Endothelial cell of umbilical vein (primary cell): ENCODE results near the gene NCOA7. TPM values are rescaled to one million over a fixed set of nuclear protein-coding genes. Genes with fewer than 3 reads are reported as not detected.

Source experiments
- BruUV-seq: library from RNA; stranded (reverse); fragments of 400-500 nt; replicated peaks from 2 replicates; lab custom pipeline; 2021; lab: Mats Ljungman, UMichigan
- CTCF ChIA-PET: fragments of 300-600, 350-600 bp; sonication (Branson Sonifier 250); formaldehyde crosslinking; loops from one replicate; lab custom pipeline; 2021; ENCODE audit warnings: antibody characterized with exemption, inconsistent platforms; lab: Charles Lee
- POLR2A ChIA-PET: fragments of 300-600, 350-600 bp; sonication (Branson Sonifier 250); formaldehyde crosslinking; loops from one replicate; lab custom pipeline; 2021; ENCODE audit warnings: antibody characterized with exemption, inconsistent platforms; lab: Charles Lee
- DNase-seq: peaks from one replicate; pipeline ENCODE4 v3.0.0-alpha.2; 2011; ENCODE audit warnings: low read depth, low spot score
- FAIRE-seq: peaks from 2 replicates; lab custom pipeline; 2011; peaks lifted over from hg19 to GRCh38; lab: Jason Lieb, UNC
- H2AFZ ChIP-seq: 2 replicates; pipeline ENCODE4 v1.6.0; 2012; ENCODE audit warnings: low read depth, low read length, control low read depth, inconsistent platforms
- H3K27ac ChIP-seq: 2 replicates; pipeline ENCODE4 v1.5.1; 2011; ENCODE audit warnings: low read depth, mild to moderate bottlenecking, control low read depth, low read length, moderate library complexity; ENCODE audit not compliant: insufficient read depth
- H3K27me3 ChIP-seq, 2 experiments: 2 replicates each; pipeline versions ENCODE4 v1.6.0 to v1.6.1; 2011; ENCODE audit warnings: low read length in 2 of 2, mixed read lengths in 1 of 2; ENCODE audit not compliant: control insufficient read depth in 2 of 2, insufficient read depth in 2 of 2
- H3K36me3 ChIP-seq, 2 experiments: 2 replicates in 1 of 2; 3 replicates in 1 of 2; pipeline ENCODE4 v1.5.1; 2011; ENCODE audit warnings: low read length in 2 of 2, mild to moderate bottlenecking in 1 of 2, moderate library complexity in 1 of 2; ENCODE audit not compliant: control insufficient read depth in 2 of 2, insufficient read depth in 2 of 2; ENCODE audit errors: extremely low read depth in 1 of 2
- H3K4me1 ChIP-seq: 3 replicates; pipeline ENCODE4 v1.5.1; 2011; ENCODE audit warnings: mild to moderate bottlenecking, low read length; ENCODE audit not compliant: control insufficient read depth, insufficient read depth; ENCODE audit errors: extremely low read depth
- H3K4me2 ChIP-seq: 2 replicates; pipeline ENCODE4 v1.6.1; 2011; ENCODE audit warnings: low read length, control low read depth, mixed read lengths; ENCODE audit not compliant: insufficient read depth
- H3K4me3 ChIP-seq, 3 experiments: fragments of 200-600 bp in 1 of 3; sonication (generic), shearing (Covaris generic) in 1 of 3; replicated peaks in 1 of 3; 2 replicates each; pipeline ENCODE4 v1.5.1; 2011 to 2016; ENCODE audit warnings: control low read depth in 3 of 3, low read length in 3 of 3, mild to moderate bottlenecking in 2 of 3, inconsistent platforms in 1 of 3, low read depth in 1 of 3, moderate library complexity in 1 of 3; ENCODE audit not compliant: insufficient read depth in 1 of 3
- H3K79me2 ChIP-seq: 2 replicates; pipeline ENCODE4 v1.6.0; 2012; ENCODE audit warnings: low read length, inconsistent platforms; ENCODE audit not compliant: control insufficient read depth, insufficient read depth
- H3K9ac ChIP-seq: replicated peaks from 2 replicates; pipeline ENCODE3; 2011; ENCODE audit warnings: low read length, control low read depth; ENCODE audit not compliant: insufficient read depth; ENCODE audit errors: extremely low read depth
- H3K9me1 ChIP-seq: replicated peaks from 3 replicates; pipeline ENCODE4 v1.6.0; 2011; ENCODE audit warnings: mild to moderate bottlenecking, low read length; ENCODE audit not compliant: control insufficient read depth, insufficient read depth; ENCODE audit errors: extremely low read depth
- H3K9me3 ChIP-seq: replicated peaks from 2 replicates; pipeline ENCODE4 v1.5.1; 2012; ENCODE audit warnings: low read length, inconsistent platforms; ENCODE audit not compliant: control insufficient read depth, insufficient read depth
- H4K20me1 ChIP-seq: replicated peaks from 2 replicates; pipeline ENCODE3; 2011; ENCODE audit warnings: mild to moderate bottlenecking, low read length; ENCODE audit not compliant: control insufficient read depth, insufficient read depth; ENCODE audit errors: extremely low read depth
- EZH2 ChIP-seq: IDR thresholded peaks from 2 replicates; pipeline ENCODE4 v1.6.1; 2012; ENCODE audit warnings: borderline replicate concordance, low read depth, mild to moderate bottlenecking, moderate library complexity, low read length, inconsistent platforms; ENCODE audit not compliant: severe bottlenecking
- FOS ChIP-seq: IDR thresholded peaks from 2 replicates; pipeline ENCODE4 v1.6.1; 2011; ENCODE audit warnings: mild to moderate bottlenecking, low read length, moderate library complexity, borderline replicate concordance; ENCODE audit not compliant: insufficient read depth
- GATA2 ChIP-seq: IDR thresholded peaks from 2 replicates; pipeline ENCODE4 v1.7.0; 2011; ENCODE audit warnings: low read depth, mild to moderate bottlenecking, moderate library complexity, mixed read lengths, low read length; ENCODE audit not compliant: insufficient read length, insufficient read depth
- JUN ChIP-seq: IDR thresholded peaks from 2 replicates; pipeline ENCODE4 v1.6.1; 2011; ENCODE audit warnings: borderline replicate concordance, low read depth; ENCODE audit not compliant: insufficient read length, insufficient read depth
- MYC ChIP-seq: IDR thresholded peaks from one replicate; pipeline ENCODE4 v1.6.1; 2011; ENCODE audit warnings: mild to moderate bottlenecking, low read depth, low read length
- POLR2A ChIP-seq: IDR thresholded peaks from 2 replicates; pipeline ENCODE4 v1.6.1; 2012; ENCODE audit warnings: low read depth, mild to moderate bottlenecking, control low read depth, low read length
- POLR2AphosphoS5 ChIP-seq: IDR thresholded peaks from 2 replicates; pipeline ENCODE4 v1.6.1; 2012; ENCODE audit warnings: low read depth, mild to moderate bottlenecking, control low read depth, low read length, moderate library complexity; ENCODE audit not compliant: insufficient read depth
- dilution Hi-C: fragments of 300-500 bp; cut with MboI; formaldehyde crosslinking; loops from one replicate; pipeline ENCODE4 v1.15.0; 2019; ENCODE audit warnings: low sequenced_read_pairs; ENCODE audit not compliant: extremely low pct_ligation_motif_present
- intact Hi-C: fragments of 100-400 bp; cut with micrococcal nuclease; formaldehyde crosslinking; loops from one replicate; pipeline ENCODE4 v1.10.0; 2022
- polyA plus RNA-seq, 4 experiments: library from polyadenylated mRNA; depleted of rRNA in 3 of 4; stranded (reverse) in 3 of 4; unstranded in 1 of 4; fragments of >200 nt; gene quantifications; 2 replicates each; pipeline versions ENCODE4 v1.2.1 to v1.2.3, GENCODE V29; 2011 to 2012; ENCODE audit warnings: missing spikeins in 1 of 4
- total RNA-seq: library from RNA; stranded (reverse); gene quantifications from 2 replicates; pipeline ENCODE4 v1.2.3, GENCODE V29; 2021
- TF ChIP-seq, protein P1 (sequence below): IDR thresholded peaks from 2 replicates; pipeline ENCODE4 v1.6.1; 2011; ENCODE audit not compliant: insufficient read depth, insufficient read length
- TF ChIP-seq, protein P2 (sequence below), 2 donors: IDR thresholded peaks; 1 replicate in 1 of 2; 2 replicates in 1 of 2; pipeline ENCODE4 v1.5.1; 2011; ENCODE audit warnings: low read length in 2 of 2, mild to moderate bottlenecking in 2 of 2, moderate library complexity in 2 of 2, control low read depth in 1 of 2, inconsistent platforms in 1 of 2, low read depth in 1 of 2; ENCODE audit not compliant: insufficient read depth in 1 of 2; ENCODE audit errors: extremely low read depth in 1 of 2

NCOA7 gene
- total and polyA plus RNA-seq, 2 donors (not counting 3 experiments of a cell fraction or from before 2014, with no cell fraction given): 27.7 to 71.2 TPM

DNA sequence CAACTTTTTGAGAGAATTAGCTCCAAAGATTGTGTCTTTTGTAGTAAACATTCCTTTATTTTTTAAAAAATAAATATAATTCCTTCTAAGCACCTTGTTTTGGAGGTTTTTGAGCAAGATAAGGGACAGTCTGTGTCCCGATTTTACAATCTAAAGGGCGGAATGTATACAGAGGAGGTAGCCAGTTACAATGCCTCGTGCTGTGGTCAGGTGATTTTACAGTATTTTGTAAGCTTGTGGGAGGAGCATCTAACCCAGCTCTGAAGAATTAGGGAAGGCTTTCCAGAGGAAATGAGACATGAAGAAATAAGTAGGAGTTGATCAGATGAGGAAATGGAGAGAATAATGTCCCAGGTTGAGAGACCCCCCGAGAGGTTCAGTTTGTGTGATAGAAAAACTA lies 167.1 kb downstream of the NCOA7 start:
- dilution Hi-C loops (no loop called here), intact Hi-C loops (loop anchor here (5.0 kb wide), 2 partner anchors 101 to 646 kb away; no protein-coding TSS in a partner anchor)
- DNase-seq (peak; percentile 66), FAIRE-seq (no peak)
- Histone ChIP-seq H3K36me3 (no peaks in the 10 kb centered on the region), H3K79me2 (no peaks in the 10 kb centered on the region), H3K9me1 (no peaks in the 10 kb centered on the region), H3K4me2 (peak overlapping the region; percentile 57), H3K27me3 (no peaks in the 10 kb centered on the region), H3K9me3 (no peaks in the 10 kb centered on the region), H3K4me3 (peak overlapping the region in 2 of 3 experiments; percentile 58 to 74), H4K20me1 (no peaks in the 10 kb centered on the region), H2AFZ (peak overlapping the region; percentile 18), H3K4me1 (peaks cover 15% of the 10 kb centered on the region), H3K9ac (no peak overlapping the region), H3K27ac (no peak overlapping the region)
- TF ChIP-seq, protein P1, sequence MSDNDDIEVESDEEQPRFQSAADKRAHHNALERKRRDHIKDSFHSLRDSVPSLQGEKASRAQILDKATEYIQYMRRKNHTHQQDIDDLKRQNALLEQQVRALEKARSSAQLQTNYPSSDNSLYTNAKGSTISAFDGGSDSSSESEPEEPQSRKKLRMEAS: no peak
- TF ChIP-seq POLR2AphosphoS5 (no peak), GATA2 (no peak), JUN (no peak), POLR2A (no peak), MYC (no peak), EZH2 (no peak), FOS (no peak)
- TF ChIP-seq, protein P2, sequence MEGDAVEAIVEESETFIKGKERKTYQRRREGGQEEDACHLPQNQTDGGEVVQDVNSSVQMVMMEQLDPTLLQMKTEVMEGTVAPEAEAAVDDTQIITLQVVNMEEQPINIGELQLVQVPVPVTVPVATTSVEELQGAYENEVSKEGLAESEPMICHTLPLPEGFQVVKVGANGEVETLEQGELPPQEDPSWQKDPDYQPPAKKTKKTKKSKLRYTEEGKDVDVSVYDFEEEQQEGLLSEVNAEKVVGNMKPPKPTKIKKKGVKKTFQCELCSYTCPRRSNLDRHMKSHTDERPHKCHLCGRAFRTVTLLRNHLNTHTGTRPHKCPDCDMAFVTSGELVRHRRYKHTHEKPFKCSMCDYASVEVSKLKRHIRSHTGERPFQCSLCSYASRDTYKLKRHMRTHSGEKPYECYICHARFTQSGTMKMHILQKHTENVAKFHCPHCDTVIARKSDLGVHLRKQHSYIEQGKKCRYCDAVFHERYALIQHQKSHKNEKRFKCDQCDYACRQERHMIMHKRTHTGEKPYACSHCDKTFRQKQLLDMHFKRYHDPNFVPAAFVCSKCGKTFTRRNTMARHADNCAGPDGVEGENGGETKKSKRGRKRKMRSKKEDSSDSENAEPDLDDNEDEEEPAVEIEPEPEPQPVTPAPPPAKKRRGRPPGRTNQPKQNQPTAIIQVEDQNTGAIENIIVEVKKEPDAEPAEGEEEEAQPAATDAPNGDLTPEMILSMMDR (IDR thresholded peaks at IDR 0.05; ENCODE audit: extremely low read depth in 1 of 2, insufficient read depth in 1 of 2, low read depth in 1 of 2, low read length in 2 of 2): no peak
- CTCF ChIA-PET: interaction anchor here (1.1 to 8.4 kb wide), 14 partner anchors 10 to 656 kb away, joined by 3 to 138 read pairs (median 18); partner anchors contain the start of genes HDDC2 and NCOA7
- POLR2A ChIA-PET: interaction anchor here (0.7 to 1.3 kb wide), 3 partner anchors 47 to 169 kb away, joined by 3 to 4 read pairs (median 3); partner anchors contain the start of gene NCOA7
- TSS peak; percentile 61 for BruUV-seq
